ENCODE data around the gene MAD1L1. TPM values are rescaled to one million over a fixed set of nuclear protein-coding genes. Genes with fewer than 3 reads are reported as not detected.

Gene MAD1L1
- total and polyA plus RNA-seq, 2 of the 8 experiments (the other 6 are each of a cell fraction or from before 2014, with no cell fraction given) = 40.4 to 44.6 TPM

GRCh38 chr7:2138146-2138765, 94.5 kb downstream of the MAD1L1 start:
- Histone ChIP-seq H3K9ac (replicated peaks in 1 of 4; ENCODE audit: extremely low read depth in 1 of 4, low read depth in 3 of 4, low read length in 3 of 4) (no peak overlapping the region), H4K8ac (ENCODE audit: extremely low read depth, insufficient read depth, low read length) (peak overlapping the region; percentile 43; the same call in 1 of the 2 replicates), H2BK12ac (ENCODE audit: low read depth, low read length) (no peak overlapping the region), H4K5ac (ENCODE audit: insufficient read length, low read depth, low read length) (no peak overlapping the region), H3K79me2 (ENCODE audit: control insufficient read depth in 1 of 2, insufficient read depth in 2 of 2, low read length in 2 of 2) (no peaks in the 10 kb centered on the region), H3K4me3 (ENCODE audit: extremely low read depth in 1 of 4, insufficient read depth in 2 of 4, low read depth in 3 of 4, low read length in 4 of 4) (no peak overlapping the region), H3K18ac (ENCODE audit: extremely low read depth, low read length) (no peak overlapping the region), H2BK15ac (ENCODE audit: low read length) (no peak overlapping the region), H2AK5ac (ENCODE audit: low read depth, low read length) (no peak overlapping the region), H2BK120ac (replicated peaks; ENCODE audit: low read depth, low read length) (no peak overlapping the region), H3K23ac (ENCODE audit: insufficient read length) (no peak overlapping the region), H3K9me3 (ENCODE audit: insufficient read depth in 2 of 2, low read depth in 1 of 2, low read length in 1 of 2) (peaks cover 0 to 3% of the 10 kb centered on the region in 2 experiments; a peak in 2 of 4 replicates), H3K14ac (ENCODE audit: insufficient read length) (no peak overlapping the region), H3K79me1 (ENCODE audit: low read depth, low read length) (peaks cover 10% of the 10 kb centered on the region), H2BK5ac (ENCODE audit: low read depth, low read length) (no peak overlapping the region; the same call in 1 of the 2 replicates), H3K4ac (replicated peaks; ENCODE audit: insufficient read length, low read depth, low read length) (no peak overlapping the region), H3K27me3 (replicated peaks in 1 of 4; ENCODE audit: control insufficient read depth in 3 of 4, extremely low read depth in 1 of 4, insufficient read depth in 3 of 4, low read length in 3 of 4) (no peaks in the 10 kb centered on the region), H3K56ac (replicated peaks; ENCODE audit: insufficient read length, low read depth, low read length) (no peak overlapping the region), H3K23me2 (ENCODE audit: low read depth, low read length) (no peaks in the 10 kb centered on the region), H3K36me3 (ENCODE audit: control insufficient read depth in 2 of 4, insufficient read depth in 4 of 4, low read length in 3 of 4) (peaks cover 0 to 16% (median 9%) of the 10 kb centered on the region in 4 experiments; a peak in 6 of 8 replicates), H2AFZ (ENCODE audit: low read length) (no peak overlapping the region), H3K4me1 (replicated peaks in 1 of 4; ENCODE audit: control insufficient read depth in 3 of 4, insufficient read depth in 4 of 4, low read length in 3 of 4) (peaks cover 0 to 4% (median 0%) of the 10 kb centered on the region in 4 experiments; a peak in 1 of 7 replicates), H2BK20ac (ENCODE audit: low read length) (no peak overlapping the region), H3K27ac (ENCODE audit: low read depth, low read length) (no peak overlapping the region), H3K4me2 (ENCODE audit: insufficient read depth in 1 of 2, low read depth in 2 of 2, low read length in 2 of 2) (no peak overlapping the region), H4K91ac (replicated peaks; ENCODE audit: insufficient read length, low read length) (no peak overlapping the region), H4K20me1 (replicated peaks in 1 of 2; ENCODE audit: control insufficient read depth in 1 of 2, insufficient read depth in 2 of 2, low read length in 2 of 2) (peaks cover 0 to 2% of the 10 kb centered on the region in 2 experiments)
- ChIA-PET POLR2A (ENCODE audit: partially characterized antibody) (no interaction called here), CTCF (ENCODE audit: partially characterized antibody) (interaction anchor here (0.9 to 1.2 kb wide), 2 partner anchors 33 to 71 kb away, joined by 3 read pairs; no protein-coding TSS in a partner anchor)
- DNase-seq (ENCODE audit: low read depth in 1 of 2, low spot score in 2 of 2) (no peak), FAIRE-seq (no peak)
- 90% methylated on average over 13 of the region's 17 CpGs; no CpG with 5 or more reads in 1 of the 2 experiments for WGBS, 2 experiments (ENCODE audit: extremely low coverage in 1 of 2, insufficient coverage in 1 of 2, insufficient read length in 1 of 2, insufficient replicate concordance in 2 of 2, low coverage in 1 of 2, low lambda C conversion rate in 2 of 2, missing lambda C conversion rate in 1 of 2)
- no peak for TF ChIP-seq EP300 (IDR thresholded peaks at IDR 0.05; ENCODE audit: borderline replicate concordance in 1 of 2, low read depth in 2 of 2, low read length in 2 of 2)
- TF ChIP-seq SRF (IDR thresholded peaks at IDR 0.05; ENCODE audit: low read depth, low read length) = no peak
- TF ChIP-seq CTBP2 (IDR thresholded peaks at IDR 0.05; ENCODE audit: borderline replicate concordance, insufficient read depth, insufficient read length, low read length) = no peak
- TF ChIP-seq MAFK (IDR thresholded peaks at IDR 0.05; ENCODE audit: low read depth, low read length) = no peak
- no peak for TF ChIP-seq POLR2A (IDR thresholded peaks at IDR 0.05; ENCODE audit: control extremely low read depth in 1 of 2, low read depth in 2 of 2, low read length in 2 of 2)
- no peak for TF ChIP-seq NRF1 (IDR thresholded peaks at IDR 0.05; ENCODE audit: low read depth, low read length)
- no peak for TF ChIP-seq BRCA1 (IDR thresholded peaks at IDR 0.05; ENCODE audit: low read depth, low read length)
- no peak; the same call in 1 of the 2 replicates for TF ChIP-seq GABPA (IDR thresholded peaks at IDR 0.05; ENCODE audit: borderline replicate concordance, insufficient read depth, low read length)
- no peak for TF ChIP-seq ATF2 (IDR thresholded peaks at IDR 0.05; ENCODE audit: low read length)
- TF ChIP-seq SIN3A (conservative IDR thresholded peaks at IDR 0.05 in 1 of 2, IDR thresholded peaks at IDR 0.05 in 1 of 2; ENCODE audit: low read depth in 1 of 2, low read length in 2 of 2) = no peak
- TF ChIP-seq CHD2 (IDR thresholded peaks at IDR 0.05; ENCODE audit: low read length) = no peak
